ENCODE measurements around the gene ZC3H14.

The ZC3H14 gene

GRCh38 chr14:88604212-88604611 lies 41.4 kb downstream of the ZC3H14 start:
- no peak for DNase-seq (ENCODE audit: low read depth, low spot score)

GRCh38 chr14:88605594-88605993 lies 42.8 kb downstream of the ZC3H14 start:
- no peak for DNase-seq (ENCODE audit: low read depth, low spot score)

GRCh38 chr14:88607829-88608228 lies 45.0 kb downstream of the ZC3H14 start:
- DNase-seq (ENCODE audit: low read depth, low spot score): no peak

- DNase-seq (ENCODE audit: low read depth, low spot score): no peak
Measured at GRCh38 chr14:88611878-88612277, 49.0 kb downstream of the ZC3H14 start.

GRCh38 chr14:88612981-88613380 lies 50.1 kb downstream of the ZC3H14 start:
- DNase-seq (ENCODE audit: low read depth, low spot score): no peak

- no peak for DNase-seq (ENCODE audit: low read depth, low spot score)
Measured at GRCh38 chr14:88613552-88614010, 50.7 kb downstream of the ZC3H14 start.

GRCh38 chr14:88614218-88614907 lies 51.5 kb downstream of the ZC3H14 start:
- no peak for DNase-seq (ENCODE audit: low read depth, low spot score)

GRCh38 chr14:88616697-88617096 lies 53.9 kb downstream of the ZC3H14 start:
- DNase-seq (ENCODE audit: low read depth, low spot score): no peak

- DNase-seq (ENCODE audit: low read depth, low spot score): no peak
Measured at GRCh38 chr14:88617479-88617878, 54.6 kb downstream of the ZC3H14 start.

GRCh38 chr14:88618476-88618875 lies 55.6 kb downstream of the ZC3H14 start:
- DNase-seq (ENCODE audit: low read depth, low spot score): peak; percentile 28

- no peak for DNase-seq (ENCODE audit: low read depth, low spot score)
Measured at GRCh38 chr14:88621100-88621499, 58.3 kb downstream of the ZC3H14 start.

- DNase-seq (ENCODE audit: low read depth, low spot score): no peak
Measured at GRCh38 chr14:88625671-88626070, 62.8 kb downstream of the ZC3H14 start.

GRCh38 chr14:88628033-88628432 lies 65.2 kb downstream of the ZC3H14 start:
- no peak for DNase-seq (ENCODE audit: low read depth, low spot score)

GRCh38 chr14:88628462-88628861 lies 65.6 kb downstream of the ZC3H14 start:
- DNase-seq (ENCODE audit: low read depth, low spot score): no peak

GRCh38 chr14:88630565-88630964 lies 67.7 kb downstream of the ZC3H14 start:
- peak; percentile 45 for DNase-seq (ENCODE audit: low read depth, low spot score)

GRCh38 chr14:88631091-88631490 lies 68.3 kb downstream of the ZC3H14 start:
- no peak for DNase-seq (ENCODE audit: low read depth, low spot score)

- DNase-seq (ENCODE audit: low read depth, low spot score): no peak
Measured at GRCh38 chr14:88632512-88632911, 69.7 kb downstream of the ZC3H14 start.

GRCh38 chr14:88639221-88639620 lies 76.4 kb downstream of the ZC3H14 start:
- no peak for DNase-seq (ENCODE audit: low read depth, low spot score)

- DNase-seq (ENCODE audit: low read depth, low spot score): no peak
Measured at GRCh38 chr14:88660056-88660455, 97.2 kb downstream of the ZC3H14 start.

GRCh38 chr14:88667555-88668273 lies 104.9 kb downstream of the ZC3H14 start:
- peak; percentile 61 for DNase-seq (ENCODE audit: low read depth, low spot score)

- DNase-seq (ENCODE audit: low read depth, low spot score): no peak
Measured at GRCh38 chr14:88668448-88669116, 105.7 kb downstream of the ZC3H14 start.

- DNase-seq (ENCODE audit: low read depth, low spot score): peak; percentile 9
Measured at GRCh38 chr14:88669346-88669745, 106.5 kb downstream of the ZC3H14 start.
